H1 (cell line): ENCODE data around the gene NIFK. TPM values are rescaled to one million over a fixed set of nuclear protein-coding genes. Genes with fewer than 3 reads are reported as not detected.

ENCODE experiments used
- CTCF ChIA-PET: fragments of 300-600 bp; sonication (Branson Sonifier 250); formaldehyde crosslinking; loops from one replicate; lab custom pipeline; 2021; ENCODE audit not compliant: partially characterized antibody; lab: Charles Lee
- POLR2A ChIA-PET: fragments of 300-600 bp; sonication (Branson Sonifier 250); formaldehyde crosslinking; loops from one replicate; lab custom pipeline; 2021; ENCODE audit warnings: inconsistent platforms; ENCODE audit not compliant: partially characterized antibody; lab: Charles Lee
- DNase-seq, 2 experiments: peaks; one replicate each; pipeline versions ENCODE4 v3.0.0 to v3.0.0-alpha.2; 2010 to 2022; ENCODE audit warnings: low spot score in 2 of 2, low read depth in 1 of 2, mixed read lengths in 1 of 2
- FAIRE-seq: peaks from 2 replicates; lab custom pipeline; 2011; peaks lifted over from hg19 to GRCh38; lab: Jason Lieb, UNC
- H2AFZ ChIP-seq: 2 replicates; pipeline ENCODE4 v1.8.1; 2012; ENCODE audit warnings: low read length, inconsistent platforms
- H2AK5ac ChIP-seq: 2 replicates; pipeline ENCODE4 v1.6.1; 2013; ENCODE audit warnings: low read depth, low read length
- H2BK120ac ChIP-seq: replicated peaks from 2 replicates; pipeline ENCODE3; 2013; ENCODE audit warnings: low read depth, low read length, inconsistent platforms
- H2BK12ac ChIP-seq: 2 replicates; pipeline ENCODE4 v1.6.1; 2013; ENCODE audit warnings: low read depth, low read length
- H2BK15ac ChIP-seq: 2 replicates; pipeline ENCODE4 v1.6.1; 2013; ENCODE audit warnings: low read length
- H2BK20ac ChIP-seq: 2 replicates; pipeline ENCODE4 v1.6.1; 2013; ENCODE audit warnings: low read length
- H2BK5ac ChIP-seq: 2 replicates; pipeline ENCODE4 v1.6.1; 2013; ENCODE audit warnings: low read depth, low read length
- H3K14ac ChIP-seq: 2 replicates; pipeline ENCODE4 v1.6.1; 2013; ENCODE audit warnings: inconsistent platforms; ENCODE audit not compliant: insufficient read length
- H3K18ac ChIP-seq: 2 replicates; pipeline ENCODE4 v1.6.1; 2013; ENCODE audit warnings: low read length; ENCODE audit errors: extremely low read depth
- H3K23ac ChIP-seq: 2 replicates; pipeline ENCODE4 v1.6.1; 2013; ENCODE audit warnings: inconsistent platforms; ENCODE audit not compliant: insufficient read length
- H3K23me2 ChIP-seq: 2 replicates; pipeline ENCODE4 v1.6.1; 2013; ENCODE audit warnings: low read depth, low read length
- H3K27ac ChIP-seq: 2 replicates; pipeline ENCODE4 v1.6.1; 2011; ENCODE audit warnings: low read depth, low read length, inconsistent platforms
- H3K27me3 ChIP-seq, 4 experiments: replicated peaks in 1 of 4; 1 replicate in 1 of 4; 2 replicates in 3 of 4; pipeline versions ENCODE4 v1.6.1 to v1.8.1; 2011 to 2013; ENCODE audit warnings: low read length in 3 of 4, mild to moderate bottlenecking in 3 of 4, inconsistent platforms in 2 of 4, mixed read lengths in 2 of 4, moderate library complexity in 1 of 4; ENCODE audit not compliant: control insufficient read depth in 3 of 4, insufficient read depth in 3 of 4; ENCODE audit errors: extremely low read depth in 1 of 4
- H3K36me3 ChIP-seq, 4 experiments: 2 replicates each; pipeline versions ENCODE4 v1.6.1 to v1.8.1; 2011 to 2013; ENCODE audit warnings: mild to moderate bottlenecking in 4 of 4, low read length in 3 of 4, moderate library complexity in 2 of 4, control low read depth in 1 of 4, inconsistent platforms in 1 of 4; ENCODE audit not compliant: insufficient read depth in 4 of 4, control insufficient read depth in 2 of 4
- H3K4ac ChIP-seq: replicated peaks from 2 replicates; pipeline ENCODE3; 2013; ENCODE audit warnings: low read length, low read depth, mixed read lengths, inconsistent platforms; ENCODE audit not compliant: insufficient read length
- H3K4me1 ChIP-seq, 4 experiments: replicated peaks in 1 of 4; 1 replicate in 1 of 4; 2 replicates in 3 of 4; pipeline versions ENCODE4 v1.6.1 to v1.8.1; 2011 to 2013; ENCODE audit warnings: low read length in 3 of 4, inconsistent platforms in 2 of 4, mixed read lengths in 1 of 4; ENCODE audit not compliant: insufficient read depth in 4 of 4, control insufficient read depth in 3 of 4
- H3K4me2 ChIP-seq, 2 experiments: 2 replicates each; pipeline versions ENCODE4 v1.6.1 to v1.8.1; 2011 to 2013; ENCODE audit warnings: low read depth in 2 of 2, low read length in 2 of 2, control low read depth in 1 of 2, inconsistent platforms in 1 of 2, mild to moderate bottlenecking in 1 of 2; ENCODE audit not compliant: insufficient read depth in 1 of 2
- H3K4me3 ChIP-seq, 4 experiments: fragments of 200-600, 300-600 bp in 1 of 4; sonication (generic), shearing (Covaris generic), sonication (Bioruptor Twin) in 1 of 4; 2 replicates each; pipeline versions ENCODE4 v1.5.1 to v1.8.1; 2011 to 2016; ENCODE audit warnings: low read length in 4 of 4, low read depth in 3 of 4, control low read depth in 2 of 4, inconsistent platforms in 2 of 4, mild to moderate bottlenecking in 2 of 4, mixed read lengths in 1 of 4, moderate library complexity in 1 of 4; ENCODE audit not compliant: insufficient read depth in 2 of 4; ENCODE audit errors: extremely low read depth in 1 of 4
- H3K56ac ChIP-seq: replicated peaks from 2 replicates; pipeline ENCODE3; 2013; ENCODE audit warnings: low read depth, mild to moderate bottlenecking, mixed read lengths, low read length, inconsistent platforms; ENCODE audit not compliant: insufficient read length
- H3K79me1 ChIP-seq: 2 replicates; pipeline ENCODE4 v1.6.1; 2013; ENCODE audit warnings: low read depth, low read length, control low read depth
- H3K79me2 ChIP-seq, 2 experiments: 2 replicates each; pipeline versions ENCODE4 v1.6.1 to v1.8.1; 2012 to 2013; ENCODE audit warnings: low read length in 2 of 2, mild to moderate bottlenecking in 2 of 2, inconsistent platforms in 1 of 2; ENCODE audit not compliant: insufficient read depth in 2 of 2, control insufficient read depth in 1 of 2
- H3K9ac ChIP-seq, 4 experiments: replicated peaks in 1 of 4; 1 replicate in 1 of 4; 2 replicates in 3 of 4; pipeline versions ENCODE4 v1.6.1 to v1.8.1; 2011 to 2013; ENCODE audit warnings: low read depth in 3 of 4, low read length in 3 of 4, control low read depth in 2 of 4, mild to moderate bottlenecking in 2 of 4, moderate library complexity in 2 of 4, inconsistent platforms in 1 of 4; ENCODE audit errors: extremely low read depth in 1 of 4
- H3K9me3 ChIP-seq, 2 experiments: 2 replicates each; pipeline versions ENCODE4 v1.6.1 to v1.8.1; 2012 to 2013; ENCODE audit warnings: mild to moderate bottlenecking in 2 of 2, moderate library complexity in 2 of 2, control low read depth in 1 of 2, inconsistent platforms in 1 of 2, low read depth in 1 of 2, low read length in 1 of 2, mixed read lengths in 1 of 2; ENCODE audit not compliant: insufficient read depth in 2 of 2
- H4K20me1 ChIP-seq, 2 experiments: replicated peaks in 1 of 2; 2 replicates each; pipeline versions ENCODE3 to v1.8.1; 2011 to 2013; ENCODE audit warnings: inconsistent platforms in 2 of 2, low read length in 2 of 2, mild to moderate bottlenecking in 1 of 2; ENCODE audit not compliant: insufficient read depth in 2 of 2, control insufficient read depth in 1 of 2
- H4K5ac ChIP-seq: 2 replicates; pipeline ENCODE4 v1.6.1; 2013; ENCODE audit warnings: low read length, low read depth, mixed read lengths, inconsistent platforms; ENCODE audit not compliant: insufficient read length
- H4K8ac ChIP-seq: 2 replicates; pipeline ENCODE4 v1.8.0; 2013; ENCODE audit warnings: mild to moderate bottlenecking, moderate library complexity, low read length, inconsistent platforms; ENCODE audit not compliant: insufficient read depth; ENCODE audit errors: extremely low read depth
- H4K91ac ChIP-seq: replicated peaks from 2 replicates; pipeline ENCODE3; 2013; ENCODE audit warnings: low read length, mixed read lengths, inconsistent platforms; ENCODE audit not compliant: insufficient read length
- ATF3 ChIP-seq: IDR thresholded peaks from 2 replicates; pipeline ENCODE4 v1.6.1; 2011; ENCODE audit warnings: low read depth, mild to moderate bottlenecking, low read length; ENCODE audit not compliant: insufficient read depth
- BACH1 ChIP-seq: IDR thresholded peaks from 2 replicates; pipeline ENCODE4 v1.6.1; 2012; ENCODE audit warnings: low read length, improper control_type of control experiment
- BRCA1 ChIP-seq: IDR thresholded peaks from 2 replicates; pipeline ENCODE4 v1.6.1; 2012; ENCODE audit warnings: low read depth, low read length, improper control_type of control experiment
- CHD2 ChIP-seq: IDR thresholded peaks from 2 replicates; pipeline ENCODE4 v1.6.1; 2012; ENCODE audit warnings: low read length, improper control_type of control experiment
- CTBP2 ChIP-seq: IDR thresholded peaks from 2 replicates; pipeline ENCODE4 v1.7.0; 2011; ENCODE audit warnings: borderline replicate concordance, mild to moderate bottlenecking, moderate library complexity, mixed read lengths, low read length; ENCODE audit not compliant: insufficient read depth, insufficient read length
- JUN ChIP-seq: IDR thresholded peaks from 2 replicates; pipeline ENCODE4 v1.6.1; 2011; ENCODE audit warnings: low read depth, mild to moderate bottlenecking, improper control_type of control experiment, low read length
- NRF1 ChIP-seq: IDR thresholded peaks from 2 replicates; pipeline ENCODE4 v1.6.1; 2011; ENCODE audit warnings: mild to moderate bottlenecking, low read depth, low read length, improper control_type of control experiment
- POU5F1 ChIP-seq: IDR thresholded peaks from 2 replicates; pipeline ENCODE4 v1.6.1; 2011; ENCODE audit warnings: low read depth, mild to moderate bottlenecking, low read length, moderate library complexity
- RFX5 ChIP-seq: IDR thresholded peaks from 2 replicates; pipeline ENCODE4 v1.6.1; 2011; ENCODE audit warnings: low read depth, low read length, improper control_type of control experiment, borderline replicate concordance
- SP4 ChIP-seq: IDR thresholded peaks from 2 replicates; pipeline ENCODE4 v1.6.1; 2012; ENCODE audit warnings: low read length, inconsistent platforms
- TEAD4 ChIP-seq: IDR thresholded peaks from 2 replicates; pipeline ENCODE4 v1.6.1; 2012; ENCODE audit warnings: low read depth, low read length, inconsistent platforms, mixed read lengths
- YY1 ChIP-seq: IDR thresholded peaks from 2 replicates; pipeline ENCODE4 v1.6.1; 2011; ENCODE audit warnings: low read depth, mild to moderate bottlenecking, low read length
- ZNF274 ChIP-seq: IDR thresholded peaks from 2 replicates; pipeline ENCODE4 v1.7.0; 2012; ENCODE audit warnings: low read length, borderline replicate concordance; ENCODE audit errors: extremely low read depth
- WGBS, 2 experiments: shearing (Covaris generic) in 1 of 2; methylation state at CpG; one replicate each; pipeline versions ENCODE4 v1.1.6 to v1.1.7; 2013 to 2015; ENCODE audit warnings: low lambda C conversion rate in 2 of 2, mixed read lengths in 2 of 2, inconsistent platforms in 1 of 2, low coverage in 1 of 2, missing lambda C conversion rate in 1 of 2; ENCODE audit not compliant: insufficient replicate concordance in 2 of 2, insufficient coverage in 1 of 2, insufficient read length in 1 of 2; ENCODE audit errors: extremely low coverage in 1 of 2, missing lambda C conversion rate in 1 of 2; 5-methylcytosine and 5-hydroxymethylcytosine counted together
- polyA plus RNA-seq, 7 experiments: library from polyadenylated mRNA; depleted of rRNA in 3 of 7; stranded (reverse) in 5 of 7; unstranded in 2 of 7; fragments of >200 nt in 5 of 7; fragments of 200-250 nt in 2 of 7; gene quantifications; 1 replicate in 5 of 7; 2 replicates in 1 of 7; 4 replicates in 1 of 7; pipeline versions ENCODE4 v1.2.1 to v1.2.3, GENCODE V29; 2011 to 2013; ENCODE audit warnings: missing spikeins in 2 of 7, mixed read lengths in 2 of 7
- total RNA-seq: library from RNA; stranded (reverse); fragmentation: NEBNext Ultra II Directional; extraction: Animal tissue kit (Norgen Biotek cat#: 25700); gene quantifications from 2 replicates; pipeline ENCODE4 v1.2.1, GENCODE V29; 2021
- TF ChIP-seq, protein P1 (sequence below): IDR thresholded peaks from 2 replicates; pipeline ENCODE4 v1.6.1; 2012; ENCODE audit warnings: inconsistent platforms

NIFK gene
- total and polyA plus RNA-seq, 2 of the 8 experiments (the other 6 are each of a cell fraction or from before 2014, with no cell fraction given): 24.4 to 117 TPM

DNA sequence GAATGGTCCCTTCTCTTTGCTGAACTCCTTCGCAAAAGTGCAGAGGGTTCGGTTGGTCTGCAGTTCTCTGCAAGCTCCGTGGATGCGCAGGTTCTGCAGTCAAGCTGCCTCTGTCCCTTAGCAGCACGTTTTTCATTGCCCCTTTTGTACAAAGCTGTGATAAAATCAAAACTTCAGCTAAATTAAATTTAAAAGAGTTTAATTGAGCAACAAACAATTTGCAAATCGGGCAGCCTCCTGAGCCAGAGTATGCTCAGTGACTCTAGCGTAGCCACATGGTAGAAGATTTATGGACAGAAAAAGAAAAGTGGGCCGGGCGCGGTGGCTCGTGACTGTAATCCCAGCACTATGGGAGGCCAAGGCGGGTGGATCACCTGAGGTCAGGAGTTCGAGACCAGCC, 37.6 kb upstream of the NIFK start:
- Histone ChIP-seq H4K91ac (no peak overlapping the region), H3K27me3 (no peaks in the 10 kb centered on the region), H3K4me2 (no peak overlapping the region), H3K27ac (no peak overlapping the region), H3K79me2 (no peaks in the 10 kb centered on the region), H3K4me3 (no peak overlapping the region), H3K4me1 (peaks cover 0 to 6% (median 1%) of the 10 kb centered on the region in 4 experiments; a peak in 3 of 7 replicates), H2BK12ac (no peak overlapping the region), H3K23me2 (peaks cover 4% of the 10 kb centered on the region; the same call in 1 of the 2 replicates), H2BK5ac (no peak overlapping the region; the same call in 1 of the 2 replicates), H3K36me3 (peaks cover 0 to 4% (median 0%) of the 10 kb centered on the region in 4 experiments; a peak in 1 of 8 replicates), H2BK120ac (no peak overlapping the region), H2BK20ac (no peak overlapping the region), H3K56ac (no peak overlapping the region), H3K18ac (no peak overlapping the region), H2AFZ (no peak overlapping the region), H2BK15ac (no peak overlapping the region), H2AK5ac (no peak overlapping the region), H4K8ac (no peak overlapping the region), H3K79me1 (no peaks in the 10 kb centered on the region), H3K23ac (no peak overlapping the region), H3K9me3 (no peaks in the 10 kb centered on the region), H4K5ac (no peak overlapping the region), H3K9ac (no peak overlapping the region), H3K14ac (no peak overlapping the region), H3K4ac (no peak overlapping the region), H4K20me1 (peaks cover 0 to 2% of the 10 kb centered on the region in 2 experiments)
- WGBS, 2 experiments: 92% methylated on average over 13 of the region's 13 CpGs; no CpG with 5 or more reads in 1 of the 2 experiments
- CTCF ChIA-PET: interaction anchor here (2.0 kb wide), 1 partner anchor 14 kb away, joined by 4 read pairs; no protein-coding TSS in a partner anchor
- FAIRE-seq (no peak), DNase-seq (no peak)
- POLR2A ChIA-PET: interaction anchor here (2.1 kb wide), 1 partner anchor 15 kb away, joined by 4 read pairs; no protein-coding TSS in a partner anchor
- TF ChIP-seq ATF3: no peak
- TF ChIP-seq BACH1: no peak
- no peak for TF ChIP-seq TEAD4
- TF ChIP-seq POU5F1: no peak
- no peak for TF ChIP-seq YY1
- no peak for TF ChIP-seq NRF1
- TF ChIP-seq ZNF274: no peak
- TF ChIP-seq, protein P1, sequence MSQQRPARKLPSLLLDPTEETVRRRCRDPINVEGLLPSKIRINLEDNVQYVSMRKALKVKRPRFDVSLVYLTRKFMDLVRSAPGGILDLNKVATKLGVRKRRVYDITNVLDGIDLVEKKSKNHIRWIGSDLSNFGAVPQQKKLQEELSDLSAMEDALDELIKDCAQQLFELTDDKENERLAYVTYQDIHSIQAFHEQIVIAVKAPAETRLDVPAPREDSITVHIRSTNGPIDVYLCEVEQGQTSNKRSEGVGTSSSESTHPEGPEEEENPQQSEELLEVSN: no peak
- no peak for TF ChIP-seq SP4
- no peak for TF ChIP-seq JUN
- TF ChIP-seq CTBP2: no peak
- TF ChIP-seq BRCA1: no peak
- no peak for TF ChIP-seq CHD2
- TF ChIP-seq RFX5: no peak
